ENCODE data around the gene NUDT4. TPM values are rescaled to one million over a fixed set of nuclear protein-coding genes. Genes with fewer than 3 reads are reported as not detected.

NUDT4 gene
- polyA plus RNA-seq, 1 donor (not counting 4 experiments of a cell fraction or from before 2014, with no cell fraction given), result 33.2 TPM

- DNase-seq (ENCODE audit: low read depth, low spot score) (no peak), FAIRE-seq (no peak)
- dilution Hi-C loops (cut with MboI; ENCODE audit: extremely low pct_ligation_motif_present, low sequenced_read_pairs), result no loop called here
- H3K4me2 ChIP-seq (ENCODE audit: control insufficient read depth, extremely low read depth, insufficient read depth, low read depth, low read length), result no peak overlapping the region
- no peaks in the 10 kb centered on the region for H3K79me2 ChIP-seq (ENCODE audit: control insufficient read depth, insufficient read depth, low read length)
- H3K27ac ChIP-seq (ENCODE audit: control insufficient read depth, insufficient read depth, low read length), result no peak overlapping the region
- H3K9ac ChIP-seq (ENCODE audit: control insufficient read depth, extremely low read depth, insufficient read depth, low read length), result no peak overlapping the region
- no peaks in the 10 kb centered on the region for H4K20me1 ChIP-seq (ENCODE audit: control insufficient read depth, extremely low read depth, insufficient read depth, low read length)
- H3K27me3 ChIP-seq (ENCODE audit: control insufficient read depth, extremely low read depth, insufficient read depth, low read length), result no peaks in the 10 kb centered on the region
- TF ChIP-seq EZH2 (IDR thresholded peaks at IDR 0.05; ENCODE audit: low read length) (no peak), CTCF (optimal IDR thresholded peaks at IDR 0.05 in 1 of 3, IDR thresholded peaks at IDR 0.05 in 1 of 3, conservative IDR thresholded peaks at IDR 0.05 in 1 of 3; ENCODE audit: extremely low read depth in 1 of 3, insufficient read depth in 2 of 3, low read length in 3 of 3) (no peak)
- H2AFZ ChIP-seq (ENCODE audit: control insufficient read depth, low read length), result no peak overlapping the region
- H3K36me3 ChIP-seq (ENCODE audit: control insufficient read depth in 2 of 2, extremely low read depth in 1 of 2, insufficient read depth in 2 of 2, low read length in 2 of 2), result no peaks in the 10 kb centered on the region
- H3K9me3 ChIP-seq (ENCODE audit: control insufficient read depth, low read depth, low read length), result no peaks in the 10 kb centered on the region
- H3K9me1 ChIP-seq (ENCODE audit: control insufficient read depth, extremely low read depth, insufficient read depth, low read length), result no peaks in the 10 kb centered on the region
- H3K4me3 ChIP-seq (ENCODE audit: control insufficient read depth in 2 of 3, extremely low read depth in 1 of 3, insufficient read depth in 2 of 3, low read depth in 1 of 3, low read length in 3 of 3), result no peak overlapping the region
- H3K4me1 ChIP-seq (ENCODE audit: control insufficient read depth, extremely low read depth, insufficient read depth, low read length), result no peaks in the 10 kb centered on the region
Observed at GRCh38 chr12:93363841-93364297, 13.9 kb upstream of the NUDT4 start.

- Histone ChIP-seq H3K9me3 (ENCODE audit: control insufficient read depth, low read depth, low read length) (no peaks in the 10 kb centered on the region), H3K4me2 (ENCODE audit: control insufficient read depth, extremely low read depth, insufficient read depth, low read depth, low read length) (no peak overlapping the region), H4K20me1 (ENCODE audit: control insufficient read depth, extremely low read depth, insufficient read depth, low read length) (no peaks in the 10 kb centered on the region), H3K27ac (ENCODE audit: control insufficient read depth, insufficient read depth, low read length) (no peak overlapping the region), H3K36me3 (ENCODE audit: control insufficient read depth in 2 of 2, extremely low read depth in 1 of 2, insufficient read depth in 2 of 2, low read length in 2 of 2) (no peaks in the 10 kb centered on the region), H3K4me1 (ENCODE audit: control insufficient read depth, extremely low read depth, insufficient read depth, low read length) (no peaks in the 10 kb centered on the region), H2AFZ (ENCODE audit: control insufficient read depth, low read length) (no peak overlapping the region), H3K9me1 (ENCODE audit: control insufficient read depth, extremely low read depth, insufficient read depth, low read length) (no peaks in the 10 kb centered on the region), H3K9ac (ENCODE audit: control insufficient read depth, extremely low read depth, insufficient read depth, low read length) (no peak overlapping the region), H3K4me3 (ENCODE audit: control insufficient read depth in 2 of 3, extremely low read depth in 1 of 3, insufficient read depth in 2 of 3, low read depth in 1 of 3, low read length in 3 of 3) (no peak overlapping the region), H3K79me2 (ENCODE audit: control insufficient read depth, insufficient read depth, low read length) (no peaks in the 10 kb centered on the region), H3K27me3 (ENCODE audit: control insufficient read depth, extremely low read depth, insufficient read depth, low read length) (no peaks in the 10 kb centered on the region)
- dilution Hi-C loops (cut with MboI; ENCODE audit: extremely low pct_ligation_motif_present, low sequenced_read_pairs), result no loop called here
- TF ChIP-seq EZH2 (IDR thresholded peaks at IDR 0.05; ENCODE audit: low read length), result no peak
- no peak for TF ChIP-seq CTCF (optimal IDR thresholded peaks at IDR 0.05 in 1 of 3, IDR thresholded peaks at IDR 0.05 in 1 of 3, conservative IDR thresholded peaks at IDR 0.05 in 1 of 3; ENCODE audit: extremely low read depth in 1 of 3, insufficient read depth in 2 of 3, low read length in 3 of 3)
- FAIRE-seq, result no peak
- DNase-seq (ENCODE audit: low read depth, low spot score), result no peak
Observed at GRCh38 chr12:93365616-93366405, 11.9 kb upstream of the NUDT4 start.

Measured in keratinocyte (primary cell).